Suprapubic skin (tissue), 4 donors: ENCODE data around the gene ATN1.

Experiments used
- CTCF ChIP-seq, 2 donors: fragments of 200-600 bp in 1 of 2; fragments of 450-650 bp in 1 of 2; sonication (generic) in 1 of 2; IDR thresholded peaks; one replicate each; pipeline ENCODE4 v1.5.1; 2016 to 2019; ENCODE audit warnings: antibody characterized with exemption in 2 of 2, mild to moderate bottlenecking in 1 of 2, moderate library complexity in 1 of 2
- EP300 ChIP-seq: sonication (generic); formaldehyde crosslinking; IDR thresholded peaks from one replicate; pipeline ENCODE4 v1.6.1; 2017; ENCODE audit warnings: antibody characterized with exemption
- POLR2A ChIP-seq, 2 donors: fragments of 450-650 bp; IDR thresholded peaks; one replicate each; pipeline ENCODE4 v1.6.1; 2017; ENCODE audit warnings: antibody characterized with exemption in 2 of 2, mild to moderate bottlenecking in 2 of 2, moderate library complexity in 2 of 2
- POLR2AphosphoS5 ChIP-seq, 3 donors: sonication (generic); formaldehyde crosslinking; IDR thresholded peaks; one replicate each; pipeline ENCODE4 v1.6.1; 2017; ENCODE audit warnings: antibody characterized with exemption in 3 of 3

DNA sequence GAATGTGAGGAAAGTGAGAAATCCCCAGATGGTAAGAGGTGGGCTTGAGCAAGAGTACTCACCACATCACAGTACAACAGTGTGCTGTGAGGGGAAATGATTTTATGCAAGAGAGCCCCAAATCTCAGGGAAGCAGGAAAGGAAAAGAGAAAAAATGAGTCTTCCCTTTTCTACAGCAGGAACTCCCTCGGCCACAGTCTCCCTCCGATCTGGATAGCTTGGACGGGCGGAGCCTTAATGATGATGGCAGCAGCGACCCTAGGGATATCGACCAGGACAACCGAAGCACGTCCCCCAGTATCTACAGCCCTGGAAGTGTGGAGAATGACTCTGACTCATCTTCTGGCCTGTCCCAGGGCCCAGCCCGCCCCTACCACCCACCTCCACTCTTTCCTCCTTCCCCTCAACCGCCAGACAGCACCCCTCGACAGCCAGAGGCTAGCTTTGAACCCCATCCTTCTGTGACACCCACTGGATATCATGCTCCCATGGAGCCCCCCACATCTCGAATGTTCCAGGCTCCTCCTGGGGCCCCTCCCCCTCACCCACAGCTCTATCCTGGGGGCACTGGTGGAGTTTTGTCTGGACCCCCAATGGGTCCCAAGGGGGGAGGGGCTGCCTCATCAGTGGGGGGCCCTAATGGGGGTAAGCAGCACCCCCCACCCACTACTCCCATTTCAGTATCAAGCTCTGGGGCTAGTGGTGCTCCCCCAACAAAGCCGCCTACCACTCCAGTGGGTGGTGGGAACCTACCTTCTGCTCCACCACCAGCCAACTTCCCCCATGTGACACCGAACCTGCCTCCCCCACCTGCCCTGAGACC, 7.8 kb downstream of the ATN1 start:
- TF ChIP-seq POLR2A (IDR thresholded peaks at IDR 0.05) (no peak), CTCF (IDR thresholded peaks at IDR 0.05) (no peak), POLR2AphosphoS5 (IDR thresholded peaks at IDR 0.05) (no peak), EP300 (no peak)
